MM.1S (cell line): Measurements from ENCODE around the gene OR4B1.

Experiments
- DNase-seq: peaks from one replicate; pipeline ENCODE4 v3.0.0-alpha.2; 2015
- H2AFZ ChIP-seq: fragments of 300-600 bp; sonication (generic); 2 replicates; pipeline ENCODE4 v1.6.0; 2016; ENCODE audit warnings: antibody characterized with exemption, low read length
- H3F3A ChIP-seq: fragments of 300-600 bp; sonication (generic); 2 replicates; pipeline ENCODE4 v1.6.1; 2016; ENCODE audit warnings: mild to moderate bottlenecking, antibody characterized with exemption, low read length, moderate library complexity, mixed read lengths; ENCODE audit not compliant: insufficient read depth
- H3K27ac ChIP-seq: fragments of 300-600 bp; sonication (generic); 2 replicates; pipeline ENCODE4 v1.5.1; 2016; ENCODE audit warnings: mild to moderate bottlenecking, low read length
- H3K27me3 ChIP-seq: fragments of 300-600 bp; sonication (generic); replicated peaks from 2 replicates; pipeline ENCODE4 v1.6.0; 2016; ENCODE audit warnings: low read length; ENCODE audit not compliant: insufficient read depth
- H3K36me3 ChIP-seq: fragments of 300-600 bp; sonication (generic); replicated peaks from 2 replicates; pipeline ENCODE4 v1.6.1; 2016; ENCODE audit warnings: mild to moderate bottlenecking, low read length, mixed read lengths; ENCODE audit not compliant: insufficient read depth
- H3K4me1 ChIP-seq: fragments of 300-600 bp; sonication (generic); 2 replicates; pipeline ENCODE4 v1.6.1; 2016; ENCODE audit warnings: low read length, mixed read lengths
- H3K4me2 ChIP-seq: fragments of 300-600 bp; sonication (generic); 2 replicates; pipeline ENCODE4 v1.6.0; 2016; ENCODE audit warnings: low read depth, low read length
- H3K4me3 ChIP-seq: fragments of 300-600 bp; sonication (generic); 2 replicates; pipeline ENCODE4 v1.5.1; 2016; ENCODE audit warnings: low read length, mixed read lengths
- H3K79me2 ChIP-seq: fragments of 300-600 bp; sonication (generic); 2 replicates; pipeline ENCODE4 v1.6.1; 2016; ENCODE audit warnings: mixed run types, low read length, mixed read lengths
- H3K9ac ChIP-seq: fragments of 300-600 bp; sonication (generic); 2 replicates; pipeline ENCODE4 v1.6.1; 2016; ENCODE audit warnings: low read length, mixed read lengths
- H3K9me2 ChIP-seq: fragments of 300-600 bp; sonication (generic); replicated peaks from 2 replicates; pipeline ENCODE4 v1.6.1; 2016; ENCODE audit warnings: mild to moderate bottlenecking, low read length, mixed read lengths; ENCODE audit not compliant: insufficient read depth
- H3K9me3 ChIP-seq: fragments of 300-600 bp; sonication (generic); replicated peaks from 2 replicates; pipeline ENCODE4 v1.6.1; 2016; ENCODE audit warnings: mild to moderate bottlenecking, low read length, mixed read lengths; ENCODE audit not compliant: insufficient read depth
- H4K20me1 ChIP-seq: fragments of 300-600 bp; sonication (generic); 2 replicates; pipeline ENCODE4 v1.6.1; 2016; ENCODE audit warnings: mild to moderate bottlenecking, low read length, moderate library complexity, mixed read lengths; ENCODE audit not compliant: insufficient read depth
- EZH2 ChIP-seq: fragments of 300-600 bp; sonication (generic); optimal IDR thresholded peaks from 2 replicates; pipeline ENCODE3; 2017; ENCODE audit warnings: low read depth, mild to moderate bottlenecking, antibody characterized with exemption, low read length, mixed read lengths
- EZH2phosphoT487 ChIP-seq: fragments of 300-600 bp; sonication (generic); IDR thresholded peaks from 2 replicates; pipeline ENCODE4 v1.6.1; 2018; ENCODE audit warnings: antibody characterized with exemption, low read length
- TF ChIP-seq, protein P1 (sequence below): fragments of 300-600 bp; sonication (generic); IDR thresholded peaks from 2 replicates; pipeline ENCODE4 v1.5.1; 2016; ENCODE audit warnings: antibody characterized with exemption, low read length, mixed read lengths

The OR4B1 gene

DNA sequence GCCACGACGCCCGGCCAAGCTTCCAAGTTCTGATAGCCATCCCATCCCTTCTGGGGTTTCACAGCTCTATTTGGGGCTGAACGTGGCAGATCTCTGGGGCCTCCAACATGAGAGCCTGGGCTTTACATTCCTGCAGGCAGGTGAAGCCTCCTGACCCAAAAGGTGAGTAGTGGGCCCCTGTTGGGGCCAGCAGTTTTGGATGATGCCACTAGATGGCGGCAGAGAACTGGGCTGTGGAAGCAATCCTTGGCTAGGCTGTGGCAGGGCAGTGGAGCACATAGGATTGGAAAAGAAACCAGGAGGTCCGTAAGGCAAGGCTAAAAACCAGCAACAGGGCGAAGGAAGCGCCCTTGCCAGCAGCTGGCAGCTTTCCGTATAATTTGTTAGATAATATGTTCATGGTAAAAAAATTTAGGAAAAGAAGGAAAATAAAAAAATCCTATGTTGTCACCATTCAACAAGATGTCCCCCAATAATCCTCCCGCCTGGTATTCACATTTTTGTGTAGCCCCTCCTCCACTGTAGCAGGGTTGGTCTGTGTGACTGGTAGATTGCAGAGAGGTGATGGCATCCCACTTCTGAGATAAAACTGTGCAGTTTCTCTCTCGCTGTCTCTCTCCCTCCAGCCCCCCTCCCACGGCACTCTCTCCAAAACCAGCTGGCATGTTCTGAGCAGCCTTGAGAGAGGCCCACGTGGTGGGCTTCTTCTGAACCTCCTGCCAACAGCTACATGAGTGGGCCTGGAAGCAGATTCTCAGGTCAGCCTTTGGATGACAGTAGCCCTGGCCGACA, 43.6 kb upstream of the OR4B1 start:
- no peak for TF ChIP-seq EZH2phosphoT487
- TF ChIP-seq EZH2, result no peak
- TF ChIP-seq, protein P1, sequence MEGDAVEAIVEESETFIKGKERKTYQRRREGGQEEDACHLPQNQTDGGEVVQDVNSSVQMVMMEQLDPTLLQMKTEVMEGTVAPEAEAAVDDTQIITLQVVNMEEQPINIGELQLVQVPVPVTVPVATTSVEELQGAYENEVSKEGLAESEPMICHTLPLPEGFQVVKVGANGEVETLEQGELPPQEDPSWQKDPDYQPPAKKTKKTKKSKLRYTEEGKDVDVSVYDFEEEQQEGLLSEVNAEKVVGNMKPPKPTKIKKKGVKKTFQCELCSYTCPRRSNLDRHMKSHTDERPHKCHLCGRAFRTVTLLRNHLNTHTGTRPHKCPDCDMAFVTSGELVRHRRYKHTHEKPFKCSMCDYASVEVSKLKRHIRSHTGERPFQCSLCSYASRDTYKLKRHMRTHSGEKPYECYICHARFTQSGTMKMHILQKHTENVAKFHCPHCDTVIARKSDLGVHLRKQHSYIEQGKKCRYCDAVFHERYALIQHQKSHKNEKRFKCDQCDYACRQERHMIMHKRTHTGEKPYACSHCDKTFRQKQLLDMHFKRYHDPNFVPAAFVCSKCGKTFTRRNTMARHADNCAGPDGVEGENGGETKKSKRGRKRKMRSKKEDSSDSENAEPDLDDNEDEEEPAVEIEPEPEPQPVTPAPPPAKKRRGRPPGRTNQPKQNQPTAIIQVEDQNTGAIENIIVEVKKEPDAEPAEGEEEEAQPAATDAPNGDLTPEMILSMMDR, result peak; percentile 94
- no peak overlapping the region for H2AFZ ChIP-seq
- no peak overlapping the region for H3K27ac ChIP-seq
- H4K20me1 ChIP-seq, result no peaks in the 10 kb centered on the region
- peak; percentile 47 for DNase-seq
- no peaks in the 10 kb centered on the region for H3K4me1 ChIP-seq
- no peaks in the 10 kb centered on the region for H3K27me3 ChIP-seq
- H3K36me3 ChIP-seq, result no peaks in the 10 kb centered on the region
- no peaks in the 10 kb centered on the region for H3K79me2 ChIP-seq
- H3K9ac ChIP-seq, result no peak overlapping the region
- no peaks in the 10 kb centered on the region for H3K9me2 ChIP-seq
- no peak overlapping the region for H3K4me3 ChIP-seq
- H3F3A ChIP-seq, result no peaks in the 10 kb centered on the region
- H3K9me3 ChIP-seq, result no peaks in the 10 kb centered on the region
- no peak overlapping the region for H3K4me2 ChIP-seq

GRCh38 chr11:48177661-48178060, 38.9 kb upstream of the OR4B1 start:
- no peaks in the 10 kb centered on the region for H3K9me3 ChIP-seq
- no peak overlapping the region for H3K9ac ChIP-seq
- no peak overlapping the region for H3K4me3 ChIP-seq
- H3F3A ChIP-seq, result no peaks in the 10 kb centered on the region
- H2AFZ ChIP-seq, result no peak overlapping the region
- no peak overlapping the region for H3K4me2 ChIP-seq
- no peak for TF ChIP-seq EZH2
- TF ChIP-seq EZH2phosphoT487, result no peak
- TF ChIP-seq, protein P1, result no peak
- H3K36me3 ChIP-seq, result no peaks in the 10 kb centered on the region
- no peaks in the 10 kb centered on the region for H4K20me1 ChIP-seq
- H3K9me2 ChIP-seq, result no peaks in the 10 kb centered on the region
- no peaks in the 10 kb centered on the region for H3K27me3 ChIP-seq
- H3K79me2 ChIP-seq, result no peaks in the 10 kb centered on the region
- no peaks in the 10 kb centered on the region for H3K4me1 ChIP-seq
- no peak for DNase-seq
- H3K27ac ChIP-seq, result no peak overlapping the region

GRCh38 chr11:48180627-48181026, 36.0 kb upstream of the OR4B1 start:
- Histone ChIP-seq H3K9me3 (no peaks in the 10 kb centered on the region), H3K79me2 (no peaks in the 10 kb centered on the region)

More at GRCh38 chr11:48180627-48181026, 36.0 kb upstream of the OR4B1 start:
- Histone ChIP-seq H2AFZ (no peak overlapping the region), H3K27me3 (no peaks in the 10 kb centered on the region), H4K20me1 (no peaks in the 10 kb centered on the region), H3K27ac (no peak overlapping the region), H3K4me1 (no peaks in the 10 kb centered on the region), H3K4me2 (no peak overlapping the region), H3K9me2 (no peaks in the 10 kb centered on the region), H3F3A (no peaks in the 10 kb centered on the region), H3K36me3 (no peaks in the 10 kb centered on the region), H3K4me3 (no peak overlapping the region), H3K9ac (no peak overlapping the region)
- TF ChIP-seq EZH2 (no peak), EZH2phosphoT487 (no peak)
- DNase-seq, result no peak
